GM21786 (cell line): ENCODE results near the gene SYNE1.

Experiments
- ATAC-seq: cut with Tn5 transposase; IDR thresholded peaks from one replicate; pipeline ENCODE4 v1.9.1; 2021; ENCODE audit not compliant: unreplicated experiment

SYNE1 gene

DNA sequence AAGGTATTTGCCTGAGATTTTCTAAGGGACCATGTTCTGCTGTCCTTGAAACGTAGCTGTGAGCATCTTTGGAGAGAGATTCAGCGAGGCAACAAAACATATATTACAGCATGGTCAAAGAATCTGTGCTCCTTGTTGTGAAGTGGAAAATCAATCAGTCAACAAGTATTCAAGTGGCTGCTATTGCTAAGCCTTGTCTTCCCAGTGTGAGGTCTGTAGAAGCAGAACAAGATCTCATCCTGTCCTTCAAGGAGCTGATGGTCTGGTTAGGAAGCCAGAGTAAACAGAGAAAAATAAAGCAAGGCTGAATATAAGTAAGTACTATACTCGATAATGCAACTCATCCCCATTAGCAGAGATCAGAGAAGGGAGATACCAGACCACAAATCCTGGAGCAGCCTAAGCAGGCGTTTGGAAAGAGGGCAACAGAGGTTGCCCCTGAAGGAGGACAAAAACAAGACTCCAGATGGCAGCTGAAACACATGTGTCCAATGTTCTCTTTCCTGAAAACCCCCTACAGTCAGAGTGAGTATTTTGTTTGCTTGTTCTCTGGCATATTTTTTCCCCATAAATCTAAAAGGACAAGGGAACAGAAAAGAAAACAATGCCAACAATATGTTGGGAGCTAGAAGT lies 392.0 kb downstream of the SYNE1 start:
- no peak for ATAC-seq

DNA sequence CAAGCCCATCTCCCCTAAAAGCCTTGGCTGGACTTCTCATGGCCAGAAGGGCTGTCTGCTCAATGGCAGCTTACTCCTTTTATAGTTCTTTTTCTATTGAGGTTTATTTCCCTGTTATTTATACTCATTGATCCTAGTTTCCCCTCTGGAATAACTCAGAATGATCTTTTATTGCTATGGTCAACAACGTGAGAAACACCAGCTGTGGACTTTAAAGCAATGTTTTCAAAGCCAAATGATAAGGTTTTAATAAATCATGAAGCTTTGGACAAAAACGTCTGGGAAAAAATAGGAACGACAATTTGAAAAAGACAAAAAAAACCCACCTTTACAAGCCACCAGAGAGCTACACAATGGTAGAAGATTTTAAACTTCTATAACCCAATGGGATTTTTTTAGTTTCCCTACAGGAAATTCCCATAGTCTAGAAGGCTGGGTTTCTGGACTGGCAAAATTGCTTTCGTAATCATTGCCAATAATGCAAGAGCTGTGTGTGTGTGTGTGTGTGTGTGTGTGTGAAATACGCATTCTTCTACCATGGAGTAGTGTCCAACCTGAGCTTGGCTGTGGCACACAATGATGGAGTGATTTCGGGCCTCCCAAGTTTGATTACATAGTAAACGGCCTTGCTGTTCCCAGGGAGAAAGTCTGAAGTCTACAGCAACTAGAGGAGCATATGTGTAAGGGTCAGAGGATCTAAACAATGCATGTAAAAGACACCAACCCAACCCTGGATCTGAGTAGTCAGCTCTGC lies 396.0 kb downstream of the SYNE1 start:
- no peak for ATAC-seq

DNA sequence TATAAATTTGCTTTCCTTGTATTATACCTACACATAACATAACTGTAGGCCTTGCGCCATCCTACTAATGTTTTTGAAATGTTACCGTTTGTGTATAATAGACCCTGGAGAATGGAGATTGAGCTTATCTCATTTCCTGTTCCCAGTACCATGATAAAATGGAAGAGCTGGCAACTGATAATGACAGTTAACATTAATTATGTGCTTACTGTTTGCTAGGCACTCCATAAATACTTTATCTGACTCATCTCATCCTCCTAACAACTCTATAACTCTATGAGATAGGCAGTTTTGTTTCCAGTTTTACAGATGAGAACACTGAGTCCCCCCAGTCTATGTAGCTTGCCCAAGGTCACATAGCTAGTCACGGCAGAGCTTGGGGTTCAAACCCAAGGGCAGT lies 396.7 kb downstream of the SYNE1 start:
- no peak for ATAC-seq

- no peak for ATAC-seq
Observed at GRCh38 chr6:152236370-152237097, 400.6 kb downstream of the SYNE1 start.

DNA sequence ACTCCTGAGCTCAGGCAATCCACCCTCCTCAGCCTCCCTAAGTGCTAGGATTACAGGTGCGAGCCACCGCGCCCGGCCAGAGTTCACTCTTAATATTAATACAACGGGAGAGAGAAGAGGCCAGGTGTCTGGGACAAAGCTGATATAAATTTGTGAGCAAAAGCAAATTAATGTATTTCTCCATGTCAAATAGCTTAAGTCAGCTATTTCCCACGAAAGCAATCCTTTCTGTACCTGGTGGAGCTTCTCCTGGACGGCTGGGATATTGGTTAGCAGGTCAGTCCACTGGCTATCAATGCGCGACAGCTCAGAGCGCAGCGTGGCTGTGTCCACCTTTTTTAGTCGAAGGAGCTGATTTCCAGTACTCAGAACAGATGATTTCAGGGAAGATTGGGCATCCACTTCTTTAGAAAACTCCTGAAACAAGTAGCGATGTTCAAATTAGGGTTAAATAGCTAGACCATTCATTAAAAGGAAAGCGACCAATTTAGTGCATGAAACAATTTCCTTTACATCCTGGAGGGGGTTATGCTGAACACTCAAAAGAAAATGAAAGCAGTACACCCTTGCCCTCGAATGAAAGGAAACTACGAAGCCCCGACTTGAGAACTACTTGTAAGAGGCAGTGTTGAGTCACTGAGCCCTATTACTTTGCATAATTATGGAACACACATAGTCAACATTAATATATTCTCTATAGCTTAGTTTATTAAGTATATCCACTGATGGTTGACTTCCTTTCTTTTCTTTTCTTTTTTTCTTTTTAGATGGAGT lies 403.4 kb downstream of the SYNE1 start:
- no peak for ATAC-seq

DNA sequence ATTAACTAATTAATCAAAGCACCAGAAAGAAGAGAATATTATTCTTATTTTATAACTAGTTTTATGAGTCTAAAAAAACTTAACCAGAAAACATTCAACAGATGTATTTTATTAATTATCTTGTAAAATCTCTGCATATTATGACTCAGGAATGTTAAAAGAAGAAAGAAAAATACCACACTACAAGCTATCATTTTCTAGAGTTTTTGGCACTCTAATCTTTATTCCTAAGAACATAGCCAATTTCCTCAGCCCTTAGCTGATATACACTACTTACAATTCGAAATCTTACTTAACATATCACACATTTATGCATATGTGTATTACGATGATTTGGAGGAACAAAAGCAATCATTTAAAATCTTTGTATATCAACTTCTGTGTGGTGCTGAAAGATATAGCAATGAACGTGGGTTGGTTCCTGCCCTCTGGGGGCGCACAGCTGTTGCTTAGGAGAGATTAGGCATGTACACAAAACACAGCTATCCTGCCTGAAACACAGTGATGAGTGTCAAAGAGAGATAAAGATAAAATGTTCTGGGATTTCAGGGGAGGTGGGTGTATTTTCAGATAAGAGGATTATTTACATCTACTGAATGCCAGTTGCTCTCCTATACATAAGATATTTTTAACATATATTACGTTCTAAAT lies 404.5 kb downstream of the SYNE1 start:
- ATAC-seq, result no peak

DNA sequence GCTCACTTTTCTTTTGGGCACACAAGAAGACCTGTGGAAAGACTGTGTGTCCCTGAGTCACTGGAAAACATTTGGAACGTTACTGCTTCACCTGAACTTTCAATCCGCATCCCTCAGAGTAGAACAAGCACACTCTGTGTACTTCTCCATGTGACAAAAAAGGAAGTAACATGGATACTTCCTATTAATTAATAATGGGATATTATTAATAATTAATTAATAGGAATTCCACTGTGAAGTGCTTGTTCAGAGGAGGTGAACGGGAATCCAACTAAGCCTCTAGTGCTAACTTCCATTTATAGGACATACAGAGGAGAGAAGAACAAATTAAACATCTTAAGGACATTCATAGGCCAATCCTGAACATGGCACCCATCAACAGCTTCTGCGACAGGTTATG lies 407.8 kb downstream of the SYNE1 start:
- no peak for ATAC-seq

DNA sequence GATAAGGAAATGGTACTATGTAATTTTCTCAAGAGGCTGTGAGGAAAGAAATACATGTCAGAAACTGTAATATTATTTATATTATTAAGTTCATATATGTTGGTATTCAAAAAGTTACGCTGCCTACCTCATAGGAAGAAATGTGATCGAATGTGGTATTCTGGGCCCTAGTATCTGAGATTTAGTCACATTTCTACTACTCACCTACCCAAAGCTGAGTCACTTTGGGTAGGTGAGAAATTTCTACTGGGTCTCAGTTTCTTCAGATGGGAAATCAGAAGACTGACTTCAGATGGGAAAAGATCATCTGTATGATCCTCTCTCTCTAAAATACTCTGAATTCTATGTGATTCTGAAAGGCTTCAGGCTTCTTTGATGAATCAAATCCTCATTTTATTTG lies 411.0 kb downstream of the SYNE1 start:
- ATAC-seq, result no peak

- ATAC-seq, result no peak
Observed at GRCh38 chr6:152225241-152225934, 411.8 kb downstream of the SYNE1 start.

DNA sequence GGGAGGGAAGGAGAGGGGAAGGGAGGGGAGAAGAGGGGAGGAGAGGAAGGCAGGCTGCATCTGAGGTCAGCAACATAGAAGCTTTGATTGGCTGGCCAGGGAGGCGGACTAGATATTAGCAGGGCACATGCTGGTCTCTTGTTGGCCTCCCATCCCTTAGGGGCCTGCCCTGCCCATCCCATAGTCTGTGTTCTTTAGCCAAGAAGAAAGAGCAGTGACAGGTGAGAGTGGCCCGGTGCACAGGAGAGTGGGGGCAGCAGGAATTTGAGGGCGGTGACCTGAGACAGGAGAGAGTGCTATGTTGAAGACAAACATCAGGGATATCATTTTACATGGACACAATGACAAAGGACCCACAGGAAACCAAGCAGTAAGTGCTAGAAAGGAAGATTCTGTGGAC lies 413.5 kb downstream of the SYNE1 start:
- ATAC-seq, result no peak

DNA sequence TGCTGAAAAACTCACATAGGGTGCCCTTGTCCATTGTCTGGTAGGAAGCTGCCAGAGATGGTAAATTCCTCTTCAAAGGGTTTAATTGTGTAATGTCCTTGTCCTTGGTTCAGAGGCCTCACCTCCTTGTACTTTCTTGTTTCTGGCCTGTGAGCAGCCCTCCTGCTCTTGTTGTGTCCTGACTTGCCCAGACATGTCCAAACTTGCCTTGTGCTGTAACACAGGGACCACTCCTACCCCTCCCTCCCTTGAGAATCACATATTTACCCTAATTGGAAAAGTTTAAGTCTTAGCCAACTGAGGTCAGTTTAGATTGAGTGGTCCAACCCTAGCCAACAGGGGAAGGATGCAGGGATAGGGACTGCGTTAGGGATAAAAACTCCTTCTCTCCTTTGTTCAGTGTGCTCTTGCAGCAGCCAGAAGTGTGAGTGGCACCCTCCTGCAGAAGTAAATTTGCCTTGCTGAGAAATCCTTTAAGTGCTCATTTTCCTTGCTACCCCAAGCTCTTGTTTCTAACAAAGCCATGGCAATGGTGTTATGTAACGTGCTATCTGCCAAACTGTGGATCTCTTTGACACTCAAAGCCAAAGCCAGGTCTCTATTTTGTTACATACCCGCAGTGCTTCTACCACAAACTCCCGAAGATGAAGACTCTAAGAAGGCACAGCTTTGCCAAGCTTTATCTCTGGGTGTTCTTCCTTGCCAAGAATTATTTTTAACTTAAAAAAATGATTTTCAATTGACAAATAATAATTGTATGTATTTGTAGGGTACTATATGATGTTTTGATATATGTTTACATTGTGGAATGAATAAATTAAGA lies 415.1 kb downstream of the SYNE1 start:
- ATAC-seq, result no peak

DNA sequence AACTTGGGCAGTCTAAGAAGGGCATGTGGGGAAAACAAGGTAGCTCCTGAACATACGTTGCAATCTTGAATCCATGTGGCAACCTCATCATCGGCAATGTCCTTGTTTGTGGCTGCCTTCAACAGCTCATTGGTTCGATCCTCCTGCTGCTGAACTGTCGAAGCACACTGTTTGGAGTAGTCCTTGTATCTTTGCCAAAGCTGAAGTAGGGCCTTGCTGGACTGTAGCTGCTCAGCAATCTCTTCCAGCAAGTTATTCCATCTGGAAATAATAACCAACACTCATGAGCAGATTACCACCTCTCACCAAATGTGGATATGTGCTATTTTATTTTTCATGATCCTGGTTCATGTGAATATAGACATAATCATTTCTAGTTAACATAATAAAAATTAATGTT lies 416.4 kb downstream of the SYNE1 start:
- ATAC-seq, result no peak

GRCh38 chr6:152218887-152219286 lies 418.3 kb downstream of the SYNE1 start:
- ATAC-seq, result no peak

- no peak for ATAC-seq
Observed at GRCh38 chr6:152212437-152212836, 424.7 kb downstream of the SYNE1 start.

GRCh38 chr6:152209211-152209610 lies 428.0 kb downstream of the SYNE1 start:
- ATAC-seq, result no peak

DNA sequence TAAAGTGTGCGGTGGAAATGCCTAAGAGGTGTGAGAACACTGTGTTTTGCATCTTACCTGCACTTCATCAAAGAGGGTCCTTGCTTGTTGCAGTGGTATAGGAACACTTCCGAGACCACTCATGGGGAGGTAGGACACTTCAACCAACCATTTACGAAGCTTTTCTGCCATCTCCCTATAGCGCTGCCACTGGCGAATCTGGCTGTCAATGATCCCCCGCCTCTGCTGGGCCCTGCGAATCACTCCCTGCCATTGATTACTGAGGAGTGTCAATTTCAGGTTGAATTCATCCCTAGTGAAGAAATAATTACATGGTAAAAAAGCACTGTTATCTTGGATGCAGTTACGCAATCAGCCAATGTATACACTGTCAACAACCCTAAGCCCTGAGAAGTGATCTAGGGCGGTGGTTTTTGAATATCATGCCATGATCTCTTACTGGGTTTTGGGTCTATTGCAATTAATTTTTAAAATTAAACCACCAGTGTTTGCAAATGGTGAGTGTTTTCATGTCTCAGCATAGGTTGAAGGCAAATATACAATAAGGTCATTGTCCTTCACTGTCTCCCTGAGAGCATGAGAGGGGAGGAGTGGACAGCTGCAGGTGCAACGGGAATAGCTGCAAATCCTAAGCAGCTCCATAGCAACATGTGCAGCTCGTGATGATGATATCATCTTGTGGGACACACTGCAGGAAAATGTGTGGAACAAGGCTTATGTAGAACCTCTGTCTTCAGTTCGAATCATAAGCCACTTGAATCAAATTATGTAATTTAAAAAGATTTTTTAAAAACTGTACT lies 429.0 kb downstream of the SYNE1 start:
- no peak for ATAC-seq

- no peak for ATAC-seq
Observed at GRCh38 chr6:152206072-152206818, 430.9 kb downstream of the SYNE1 start.

GRCh38 chr6:152204591-152204990 lies 432.6 kb downstream of the SYNE1 start:
- no peak for ATAC-seq
